ENCODE results near the gene POLR2B. TPM values are rescaled to one million over a fixed set of nuclear protein-coding genes. Genes with fewer than 3 reads are reported as not detected.

The POLR2B gene
- total RNA-seq, 1 experiment from 2014 or later = 117 TPM

- TF ChIP-seq ZNF219 (CRISPR knock-in tag; IDR thresholded peaks at IDR 0.05; ENCODE audit: borderline replicate concordance) = no peak
- H3K36me3 Mint-ChIP-seq = no peaks in the 10 kb centered on the region
Measured at GRCh38 chr4:57064811-57065711, 86.4 kb downstream of the POLR2B start.

DNA sequence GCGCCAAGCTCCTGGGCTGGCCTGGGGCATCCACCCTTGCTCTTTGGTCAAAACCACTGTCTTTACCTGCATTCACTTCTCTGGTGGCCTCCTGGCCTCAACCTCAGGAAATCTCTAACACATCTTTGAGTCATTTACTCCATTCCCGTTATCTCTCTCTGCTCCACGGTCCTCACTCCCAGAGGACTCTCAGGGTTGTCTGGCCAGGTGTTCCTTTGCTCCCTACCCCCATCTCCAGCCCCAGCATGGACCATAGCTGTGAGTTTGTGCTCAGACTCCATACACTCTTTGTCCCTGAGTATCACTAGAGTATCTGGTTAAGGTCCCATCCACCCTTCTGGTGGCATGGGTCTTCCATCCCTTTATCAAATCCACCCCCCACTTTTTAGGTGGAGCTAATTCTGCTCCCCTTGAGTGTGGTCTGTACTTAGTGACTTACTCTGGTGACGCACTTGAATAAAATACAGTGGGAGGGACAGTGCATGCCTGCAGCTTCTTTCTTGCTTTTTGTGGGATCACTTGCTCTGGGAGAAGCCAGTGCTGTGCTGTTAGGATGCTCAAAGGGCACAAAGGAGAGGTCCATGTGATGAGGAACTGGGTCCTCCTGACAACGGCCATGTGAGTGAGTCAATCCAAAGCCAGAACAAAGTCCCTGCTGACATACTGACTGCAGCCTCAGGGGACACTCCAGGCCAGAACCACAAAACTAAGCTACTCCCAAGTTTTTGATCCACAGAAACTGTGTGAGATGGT, 87.2 kb downstream of the POLR2B start:
- TF ChIP-seq FOXJ3 (CRISPR knock-in tag; IDR thresholded peaks at IDR 0.05; ENCODE audit: borderline replicate concordance) = no peak
- TF ChIP-seq PRDM15 (CRISPR knock-in tag; IDR thresholded peaks at IDR 0.05) = no peak
- no peak for TF ChIP-seq USF1 (CRISPR knock-in tag; IDR thresholded peaks at IDR 0.05)
- TF ChIP-seq ZNF219 (CRISPR knock-in tag; IDR thresholded peaks at IDR 0.05; ENCODE audit: borderline replicate concordance) = no peak
- TF ChIP-seq NFATC4 (CRISPR knock-in tag; IDR thresholded peaks at IDR 0.05) = no peak
- TF ChIP-seq OVOL2 (CRISPR knock-in tag; IDR thresholded peaks at IDR 0.05; ENCODE audit: borderline replicate concordance) = no peak
- TF ChIP-seq E2F4 (CRISPR knock-in tag; IDR thresholded peaks at IDR 0.05; ENCODE audit: borderline replicate concordance, low read depth) = no peak
- no peak for TF ChIP-seq ZNF121 (CRISPR knock-in tag; IDR thresholded peaks at IDR 0.05)
- TF ChIP-seq, protein P1, sequence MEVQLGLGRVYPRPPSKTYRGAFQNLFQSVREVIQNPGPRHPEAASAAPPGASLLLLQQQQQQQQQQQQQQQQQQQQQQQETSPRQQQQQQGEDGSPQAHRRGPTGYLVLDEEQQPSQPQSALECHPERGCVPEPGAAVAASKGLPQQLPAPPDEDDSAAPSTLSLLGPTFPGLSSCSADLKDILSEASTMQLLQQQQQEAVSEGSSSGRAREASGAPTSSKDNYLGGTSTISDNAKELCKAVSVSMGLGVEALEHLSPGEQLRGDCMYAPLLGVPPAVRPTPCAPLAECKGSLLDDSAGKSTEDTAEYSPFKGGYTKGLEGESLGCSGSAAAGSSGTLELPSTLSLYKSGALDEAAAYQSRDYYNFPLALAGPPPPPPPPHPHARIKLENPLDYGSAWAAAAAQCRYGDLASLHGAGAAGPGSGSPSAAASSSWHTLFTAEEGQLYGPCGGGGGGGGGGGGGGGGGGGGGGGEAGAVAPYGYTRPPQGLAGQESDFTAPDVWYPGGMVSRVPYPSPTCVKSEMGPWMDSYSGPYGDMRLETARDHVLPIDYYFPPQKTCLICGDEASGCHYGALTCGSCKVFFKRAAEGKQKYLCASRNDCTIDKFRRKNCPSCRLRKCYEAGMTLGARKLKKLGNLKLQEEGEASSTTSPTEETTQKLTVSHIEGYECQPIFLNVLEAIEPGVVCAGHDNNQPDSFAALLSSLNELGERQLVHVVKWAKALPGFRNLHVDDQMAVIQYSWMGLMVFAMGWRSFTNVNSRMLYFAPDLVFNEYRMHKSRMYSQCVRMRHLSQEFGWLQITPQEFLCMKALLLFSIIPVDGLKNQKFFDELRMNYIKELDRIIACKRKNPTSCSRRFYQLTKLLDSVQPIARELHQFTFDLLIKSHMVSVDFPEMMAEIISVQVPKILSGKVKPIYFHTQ (CRISPR knock-in tag; IDR thresholded peaks at IDR 0.05) = no peak
- no peak for TF ChIP-seq TEAD4 (CRISPR knock-in tag; IDR thresholded peaks at IDR 0.05)
- no peak for TF ChIP-seq IRF2 (CRISPR knock-in tag; IDR thresholded peaks at IDR 0.05; ENCODE audit: borderline replicate concordance, low read depth)
- no peak for TF ChIP-seq SMAD3 (CRISPR knock-in tag; IDR thresholded peaks at IDR 0.05; ENCODE audit: borderline replicate concordance)
- no peak for TF ChIP-seq GABPB1 (CRISPR knock-in tag; IDR thresholded peaks at IDR 0.05)
- TF ChIP-seq ETV6 (CRISPR knock-in tag; IDR thresholded peaks at IDR 0.05) = no peak
- TF ChIP-seq NFYB (CRISPR knock-in tag; conservative IDR thresholded peaks at IDR 0.05; ENCODE audit: low read depth) = no peak
- no peak for TF ChIP-seq RORB (CRISPR knock-in tag; IDR thresholded peaks at IDR 0.05)
- no peak for TF ChIP-seq CREB1 (CRISPR knock-in tag; IDR thresholded peaks at IDR 0.05)
- no peak for TF ChIP-seq ZNF416 (CRISPR knock-in tag; IDR thresholded peaks at IDR 0.05)
- TF ChIP-seq, protein P2, sequence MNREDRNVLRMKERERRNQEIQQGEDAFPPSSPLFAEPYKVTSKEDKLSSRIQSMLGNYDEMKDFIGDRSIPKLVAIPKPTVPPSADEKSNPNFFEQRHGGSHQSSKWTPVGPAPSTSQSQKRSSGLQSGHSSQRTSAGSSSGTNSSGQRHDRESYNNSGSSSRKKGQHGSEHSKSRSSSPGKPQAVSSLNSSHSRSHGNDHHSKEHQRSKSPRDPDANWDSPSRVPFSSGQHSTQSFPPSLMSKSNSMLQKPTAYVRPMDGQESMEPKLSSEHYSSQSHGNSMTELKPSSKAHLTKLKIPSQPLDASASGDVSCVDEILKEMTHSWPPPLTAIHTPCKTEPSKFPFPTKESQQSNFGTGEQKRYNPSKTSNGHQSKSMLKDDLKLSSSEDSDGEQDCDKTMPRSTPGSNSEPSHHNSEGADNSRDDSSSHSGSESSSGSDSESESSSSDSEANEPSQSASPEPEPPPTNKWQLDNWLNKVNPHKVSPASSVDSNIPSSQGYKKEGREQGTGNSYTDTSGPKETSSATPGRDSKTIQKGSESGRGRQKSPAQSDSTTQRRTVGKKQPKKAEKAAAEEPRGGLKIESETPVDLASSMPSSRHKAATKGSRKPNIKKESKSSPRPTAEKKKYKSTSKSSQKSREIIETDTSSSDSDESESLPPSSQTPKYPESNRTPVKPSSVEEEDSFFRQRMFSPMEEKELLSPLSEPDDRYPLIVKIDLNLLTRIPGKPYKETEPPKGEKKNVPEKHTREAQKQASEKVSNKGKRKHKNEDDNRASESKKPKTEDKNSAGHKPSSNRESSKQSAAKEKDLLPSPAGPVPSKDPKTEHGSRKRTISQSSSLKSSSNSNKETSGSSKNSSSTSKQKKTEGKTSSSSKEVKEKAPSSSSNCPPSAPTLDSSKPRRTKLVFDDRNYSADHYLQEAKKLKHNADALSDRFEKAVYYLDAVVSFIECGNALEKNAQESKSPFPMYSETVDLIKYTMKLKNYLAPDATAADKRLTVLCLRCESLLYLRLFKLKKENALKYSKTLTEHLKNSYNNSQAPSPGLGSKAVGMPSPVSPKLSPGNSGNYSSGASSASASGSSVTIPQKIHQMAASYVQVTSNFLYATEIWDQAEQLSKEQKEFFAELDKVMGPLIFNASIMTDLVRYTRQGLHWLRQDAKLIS (CRISPR knock-in tag; IDR thresholded peaks at IDR 0.05; ENCODE audit: borderline replicate concordance) = no peak
- Mint-ChIP-seq H3K4me1 (0 out of 2 replicates have a peak, but pooled peaks cover under 1% of the 10 kb centered on the region), H3K27me3 (ENCODE audit: low read depth) (no peaks in the 10 kb centered on the region), H3K4me3 (no peak overlapping the region), H3K36me3 (no peaks in the 10 kb centered on the region), H3K9me3 (no peaks in the 10 kb centered on the region), H3K27ac (no peak overlapping the region)
- ATAC-seq = no peak
- CTCF ChIA-PET = interaction anchor here (1.5 kb wide), 1 partner anchor 97 kb away, joined by 3 read pairs; no protein-coding TSS in a partner anchor
- no peak for DNase-seq (ENCODE audit: low spot score)
- POLR2A ChIA-PET = no interaction called here

More at GRCh38 chr4:57064811-57065711, 86.4 kb downstream of the POLR2B start:
- ChIA-PET POLR2A (no interaction called here), CTCF (interaction anchor here (1.2 to 1.5 kb wide), 2 partner anchors 27 to 98 kb away, joined by 3 read pairs; no protein-coding TSS in a partner anchor)
- H3K4me1 Mint-ChIP-seq = no peaks in the 10 kb centered on the region
- H3K27ac Mint-ChIP-seq = no peak overlapping the region
- DNase-seq (ENCODE audit: low spot score) (no peak), ATAC-seq (no peak)
- no peak overlapping the region for H3K4me3 Mint-ChIP-seq
- H3K9me3 Mint-ChIP-seq = no peaks in the 10 kb centered on the region
- H3K27me3 Mint-ChIP-seq (ENCODE audit: low read depth) = no peaks in the 10 kb centered on the region
